GM21717 (cell line): ENCODE data around the gene NECAB2.

ENCODE experiments used
- ATAC-seq: cut with Tn5 transposase; IDR thresholded peaks from one replicate; pipeline ENCODE4 v1.9.1; 2021; ENCODE audit warnings: mild to moderate bottlenecking, moderate library complexity; ENCODE audit not compliant: unreplicated experiment

The NECAB2 gene

GRCh38 chr16:83981799-83982198 lies 13.8 kb downstream of the NECAB2 start:
- ATAC-seq, result no peak

- ATAC-seq, result no peak
Measured at GRCh38 chr16:83983491-83983890, 15.4 kb downstream of the NECAB2 start.

- ATAC-seq, result no peak
Measured at GRCh38 chr16:83989300-83989699, 21.3 kb downstream of the NECAB2 start.

- no peak for ATAC-seq
Measured at GRCh38 chr16:83990492-83990891, 22.4 kb downstream of the NECAB2 start.

GRCh38 chr16:83992624-83993023 lies 24.6 kb downstream of the NECAB2 start:
- ATAC-seq, result no peak

GRCh38 chr16:83994087-83994486 lies 26.0 kb downstream of the NECAB2 start:
- ATAC-seq, result no peak

- no peak for ATAC-seq
Measured at GRCh38 chr16:83994703-83995102, 26.7 kb downstream of the NECAB2 start.

- no peak for ATAC-seq
Measured at GRCh38 chr16:83995754-83996153, 27.7 kb downstream of the NECAB2 start.

GRCh38 chr16:83996481-83997252 lies 28.6 kb downstream of the NECAB2 start:
- ATAC-seq, result no peak

GRCh38 chr16:83998091-83998490 lies 30.0 kb downstream of the NECAB2 start:
- ATAC-seq, result no peak

- ATAC-seq, result no peak
Measured at GRCh38 chr16:84000989-84001642, 33.1 kb downstream of the NECAB2 start.

- no peak for ATAC-seq
Measured at GRCh38 chr16:84001726-84002125, 33.7 kb downstream of the NECAB2 start.

GRCh38 chr16:84003038-84003437 lies 35.0 kb downstream of the NECAB2 start:
- ATAC-seq, result no peak

GRCh38 chr16:84004442-84004841 lies 36.4 kb downstream of the NECAB2 start:
- ATAC-seq, result no peak

- ATAC-seq, result no peak
Measured at GRCh38 chr16:84005391-84005790, 37.3 kb downstream of the NECAB2 start.

GRCh38 chr16:84007520-84007919 lies 39.5 kb downstream of the NECAB2 start:
- no peak for ATAC-seq

- ATAC-seq, result no peak
Measured at GRCh38 chr16:84007965-84008364, 39.9 kb downstream of the NECAB2 start.

GRCh38 chr16:84009282-84009681 lies 41.2 kb downstream of the NECAB2 start:
- no peak for ATAC-seq

- ATAC-seq, result peak; percentile 70
Measured at GRCh38 chr16:84013787-84014569, 45.9 kb downstream of the NECAB2 start.

- ATAC-seq, result no peak
Measured at GRCh38 chr16:84014570-84015327, 46.7 kb downstream of the NECAB2 start.

GRCh38 chr16:84015399-84015798 lies 47.4 kb downstream of the NECAB2 start:
- no peak for ATAC-seq
